Bone marrow (tissue), 2 donors: ENCODE data around the gene SLC7A1.

Source experiments
- DNase-seq, 2 donors: peaks; one replicate each; lab custom pipeline; 2025; lab: John Stamatoyannopoulos, UW

SLC7A1 gene

DNA sequence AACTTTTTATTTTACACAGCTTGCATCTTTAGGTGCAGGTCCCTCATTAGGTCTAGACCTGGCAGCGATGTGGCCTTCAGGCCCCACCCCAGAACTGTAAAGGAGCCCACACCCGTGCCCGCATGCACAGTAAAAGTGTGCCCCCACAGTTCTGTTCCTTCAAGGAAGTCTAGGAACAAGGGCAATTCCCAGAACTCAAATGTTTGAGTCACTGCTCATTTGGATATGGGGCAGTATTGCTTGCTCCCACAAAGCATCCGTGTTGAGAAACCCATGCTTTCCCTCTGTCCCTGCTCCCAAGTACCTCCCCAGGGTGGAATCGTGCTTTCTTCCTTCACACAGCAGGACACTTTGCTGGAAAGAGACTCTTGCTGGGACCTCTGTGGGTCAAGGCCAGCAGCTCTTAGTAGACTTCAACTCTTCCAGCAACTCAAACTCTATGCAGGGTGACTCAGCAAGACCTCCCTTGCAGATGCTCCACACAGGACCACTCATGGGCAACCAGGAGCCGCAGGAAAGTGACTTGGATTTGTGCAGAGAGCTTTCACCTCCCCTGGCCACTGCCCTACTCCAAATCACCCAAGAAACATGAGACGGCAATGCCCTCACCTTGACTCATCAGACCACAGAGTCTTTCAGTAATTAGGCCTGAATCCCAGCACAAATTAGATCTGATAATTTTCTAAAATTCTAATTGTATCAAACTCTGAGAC, 12.3 kb downstream of the SLC7A1 start:
- DNase-seq = no peak

DNA sequence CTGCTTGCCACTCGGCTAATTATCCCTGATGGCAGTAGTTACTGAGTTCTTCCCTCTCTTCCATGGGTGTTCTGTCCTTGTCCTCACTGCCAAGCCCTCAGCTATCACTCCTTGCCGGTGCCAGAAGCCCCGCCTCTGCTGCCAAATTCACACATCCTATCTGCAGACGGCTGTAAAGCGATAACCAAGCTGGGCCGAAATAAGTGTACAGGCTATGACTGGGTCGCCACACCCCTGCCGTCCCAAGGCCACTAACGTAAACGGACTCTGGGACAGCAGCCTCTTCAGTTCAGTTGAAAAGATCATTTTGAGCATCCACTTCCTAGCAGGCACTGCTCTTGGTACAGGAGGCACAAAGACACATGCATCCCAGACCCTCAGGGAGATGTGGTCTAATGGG, 13.3 kb downstream of the SLC7A1 start:
- no peak for DNase-seq

DNA sequence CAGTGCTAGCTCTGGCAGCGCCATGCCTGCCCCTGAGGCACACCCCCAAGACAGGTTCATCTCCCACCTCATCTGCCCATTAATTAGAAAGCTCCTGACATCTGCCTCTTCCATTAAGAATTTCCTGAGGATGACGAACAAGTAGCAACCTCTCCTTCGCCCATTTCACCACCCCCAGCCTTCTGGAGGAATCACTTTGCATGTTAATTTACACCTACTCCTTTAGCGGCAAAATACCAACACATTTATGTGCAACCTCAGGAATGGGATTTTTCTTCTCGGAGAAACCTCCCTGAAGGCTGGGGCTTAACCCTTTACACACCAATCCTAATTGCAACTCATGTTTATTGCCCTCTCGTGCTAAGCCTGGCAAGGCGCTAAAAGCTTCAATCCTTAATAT, 13.8 kb downstream of the SLC7A1 start:
- DNase-seq = no peak

DNA sequence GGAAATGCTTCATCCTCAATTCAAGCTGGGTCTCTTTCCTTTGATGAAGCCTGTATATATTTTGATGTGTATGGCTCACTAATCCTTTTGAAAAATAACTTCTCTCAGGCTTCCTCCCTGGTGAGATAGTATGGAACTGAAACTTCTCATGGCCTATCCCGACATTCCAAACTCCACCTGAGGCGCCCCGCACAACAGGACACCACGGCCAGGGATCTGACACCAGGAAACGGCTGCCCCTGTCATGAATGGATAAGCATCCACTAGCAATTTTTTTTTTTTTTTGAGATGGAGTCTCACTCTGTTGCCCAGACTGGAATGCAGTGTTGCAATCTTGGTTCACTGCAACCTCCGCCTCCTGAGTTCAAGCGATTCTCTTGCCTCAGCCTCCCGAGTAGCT, 16.4 kb downstream of the SLC7A1 start:
- no peak for DNase-seq

DNA sequence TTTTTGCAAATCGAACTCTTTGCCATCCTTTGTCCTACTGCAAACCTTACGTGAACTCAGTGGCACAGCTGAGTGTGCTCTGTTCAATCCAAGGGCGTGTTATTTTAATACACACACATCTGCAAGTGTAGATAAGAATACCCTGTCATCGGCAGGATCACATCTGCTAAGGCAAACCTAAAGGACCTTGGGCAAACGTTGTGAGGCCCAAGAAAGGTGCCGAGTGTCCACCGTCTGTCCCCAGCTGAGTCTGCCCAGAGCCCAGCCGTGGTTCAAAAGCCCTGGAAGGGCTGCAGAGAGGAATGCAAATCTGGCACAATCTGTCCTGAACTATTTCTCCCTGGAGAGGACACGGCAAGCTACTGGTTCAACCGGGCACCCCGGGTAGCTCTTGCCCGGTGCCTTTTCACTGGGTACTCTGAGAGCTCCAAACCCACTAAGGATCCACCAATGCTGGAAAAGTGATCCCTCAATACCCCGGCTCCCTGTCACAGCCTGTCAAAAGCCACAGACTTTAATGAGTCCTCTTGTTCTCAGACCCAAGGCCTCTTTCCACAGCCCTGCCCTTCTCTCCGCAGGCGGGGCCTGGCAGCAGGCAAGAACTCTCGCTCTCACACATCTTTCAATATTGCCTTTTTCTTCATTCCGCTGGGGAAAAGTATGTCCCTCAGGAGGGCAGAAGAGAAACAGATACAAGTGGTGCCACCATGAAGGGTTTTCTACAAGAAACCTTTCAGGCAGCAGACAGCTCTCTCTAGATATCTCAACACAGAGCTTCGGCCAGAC, 17.0 kb downstream of the SLC7A1 start:
- DNase-seq = no peak

DNA sequence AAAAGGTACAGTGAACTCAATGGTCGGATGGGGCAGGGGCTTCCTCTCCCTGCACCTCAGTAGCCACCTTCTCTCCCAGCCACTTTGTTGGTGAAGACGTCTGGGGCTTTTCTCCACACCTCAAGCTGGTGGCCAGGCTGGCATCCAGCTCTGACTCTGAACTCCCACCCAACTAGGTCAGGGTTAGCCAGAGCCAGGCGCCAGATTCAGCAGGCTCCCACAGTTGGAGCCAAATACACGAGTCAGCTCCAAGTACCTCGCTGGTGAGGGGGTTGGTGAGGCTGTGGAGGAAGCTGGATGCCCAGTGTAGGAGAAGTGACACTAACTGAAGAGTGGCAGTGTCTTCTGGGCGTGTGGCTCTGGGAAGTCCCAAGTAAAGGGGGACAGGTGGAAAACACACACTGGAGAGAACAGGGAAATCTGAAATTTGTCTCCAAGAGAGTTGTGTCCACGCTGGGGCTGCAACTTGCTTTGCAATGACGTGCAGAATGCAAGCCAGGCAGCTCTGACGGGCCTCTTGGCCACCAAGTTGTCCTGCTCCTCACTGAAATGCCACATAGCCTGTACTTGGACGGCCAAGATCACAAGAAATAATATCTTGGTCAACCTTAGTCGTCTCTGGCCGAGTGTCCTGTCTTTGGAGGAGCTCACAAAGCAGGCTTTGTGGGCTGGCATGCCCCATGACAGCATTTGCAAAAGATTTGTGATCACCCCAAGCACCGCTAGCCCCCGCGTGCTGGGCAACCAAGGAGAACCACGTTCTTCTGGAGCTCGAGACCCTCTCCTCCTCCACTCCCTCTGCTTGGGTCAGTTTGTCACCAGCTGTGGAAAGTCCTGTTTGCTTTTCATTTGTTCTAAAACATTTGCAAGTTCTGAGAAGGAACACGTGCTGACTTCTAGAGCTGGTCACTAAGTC, 18.1 kb downstream of the SLC7A1 start:
- DNase-seq = no peak

DNA sequence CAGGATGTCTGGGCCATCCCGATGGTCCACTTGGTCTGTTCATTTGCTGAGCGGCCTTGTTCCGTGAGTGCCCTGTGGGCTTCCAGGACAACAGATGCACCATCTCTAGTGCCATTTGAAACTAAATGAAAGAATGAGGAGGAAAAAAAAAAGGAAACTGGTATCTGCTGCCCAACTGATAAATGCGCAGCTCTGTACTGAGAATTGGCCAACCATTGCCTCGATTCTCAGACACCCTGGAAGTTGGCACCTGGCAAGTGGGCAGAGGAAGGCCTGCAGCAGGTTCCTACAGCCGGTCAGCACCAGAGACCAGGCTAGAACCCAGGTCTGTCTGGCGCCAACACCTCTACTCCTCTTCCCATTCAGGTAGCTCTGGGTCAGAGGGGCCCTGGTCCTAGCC, 18.9 kb downstream of the SLC7A1 start:
- no peak for DNase-seq

DNA sequence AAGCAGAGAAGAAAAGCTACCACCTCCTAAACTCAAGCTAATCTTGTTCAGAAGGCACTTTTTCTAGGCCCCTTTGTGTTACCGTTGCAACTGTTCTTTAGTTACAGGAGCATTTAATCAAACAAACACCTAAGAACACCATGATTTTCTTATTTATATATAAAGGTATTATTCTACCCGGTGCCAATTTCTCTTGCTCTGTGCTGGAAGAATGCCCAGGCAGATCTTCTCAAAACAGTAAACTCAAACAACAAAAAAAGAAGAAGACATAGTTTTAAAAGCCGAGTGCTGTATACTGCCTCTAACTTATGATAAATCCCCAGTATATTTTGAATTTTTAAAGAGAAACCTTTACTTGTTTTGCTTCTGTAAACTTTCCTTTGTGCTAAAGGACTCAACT, 20.4 kb downstream of the SLC7A1 start:
- DNase-seq = no peak

DNA sequence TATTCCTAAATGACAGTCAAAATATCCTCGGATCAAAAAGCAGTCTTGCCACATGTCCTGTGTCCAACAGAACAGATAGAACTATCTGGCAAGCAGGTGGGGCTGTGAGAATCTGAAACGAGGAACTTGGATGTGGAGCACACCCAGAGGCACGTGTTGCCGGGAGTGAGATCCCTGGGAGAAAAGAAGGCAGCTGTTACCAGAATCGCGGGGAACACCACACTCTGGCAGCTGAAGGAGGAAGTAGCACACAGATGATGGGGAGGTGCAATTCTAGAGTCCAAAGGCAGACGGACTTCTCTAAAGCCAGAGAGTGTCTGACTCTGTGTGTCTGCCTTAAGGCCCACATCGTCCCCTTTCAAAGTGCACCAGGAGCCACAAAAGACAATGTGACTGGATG, 22.3 kb downstream of the SLC7A1 start:
- peak in 1 of 2 donors; percentile 46 for DNase-seq

DNA sequence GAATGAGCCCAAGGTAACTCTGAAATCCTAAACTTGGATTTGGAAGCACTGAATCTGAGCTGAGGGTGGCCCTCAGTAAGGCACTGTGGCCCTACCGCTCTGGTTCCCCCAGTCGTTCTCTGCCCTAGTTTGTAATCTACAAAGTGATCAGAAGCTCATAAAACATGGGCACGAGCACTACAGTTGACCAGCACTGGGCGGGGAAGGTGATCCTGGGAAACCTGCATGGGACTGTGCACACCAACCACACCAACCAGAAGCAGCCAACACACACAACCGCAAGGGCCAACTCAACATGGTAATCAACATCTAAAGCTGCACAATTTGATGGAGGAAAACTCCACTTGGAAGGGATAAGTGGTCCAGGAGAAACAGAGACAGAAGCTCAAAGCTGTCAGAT, 22.9 kb downstream of the SLC7A1 start:
- no peak for DNase-seq

DNA sequence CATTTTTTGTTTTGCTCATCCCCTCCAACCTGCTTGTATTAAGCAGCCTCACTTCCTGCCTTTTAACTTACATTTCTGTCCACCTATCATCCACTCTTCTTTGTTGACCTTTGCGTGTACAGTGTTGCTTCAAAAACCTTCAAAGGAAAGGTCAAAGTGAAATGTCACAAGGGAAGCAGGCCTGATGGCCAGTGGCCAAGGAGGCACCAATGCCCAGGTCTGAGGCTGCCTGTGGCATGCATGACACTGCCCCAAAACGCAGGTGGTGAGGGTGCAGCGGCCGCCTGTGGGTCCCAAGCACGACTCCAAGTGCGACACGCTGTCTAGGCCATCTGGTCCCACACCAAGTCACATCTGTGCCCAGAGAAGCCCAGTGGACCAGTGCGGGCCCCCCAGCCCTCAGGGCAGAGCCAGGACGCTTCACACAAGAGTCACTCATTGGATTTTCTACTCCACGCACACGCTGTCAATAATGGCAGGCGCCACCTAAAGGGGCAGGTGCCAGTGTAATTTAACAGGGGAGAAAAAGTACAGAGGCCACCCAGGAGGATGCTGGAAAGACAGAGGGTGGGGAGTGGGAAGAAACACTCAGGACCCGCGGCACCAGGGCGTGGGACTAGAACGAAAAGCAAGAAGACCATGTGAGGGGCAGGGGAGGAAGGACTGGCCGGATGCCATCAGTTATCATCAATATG, 23.5 kb downstream of the SLC7A1 start:
- no peak for DNase-seq

DNA sequence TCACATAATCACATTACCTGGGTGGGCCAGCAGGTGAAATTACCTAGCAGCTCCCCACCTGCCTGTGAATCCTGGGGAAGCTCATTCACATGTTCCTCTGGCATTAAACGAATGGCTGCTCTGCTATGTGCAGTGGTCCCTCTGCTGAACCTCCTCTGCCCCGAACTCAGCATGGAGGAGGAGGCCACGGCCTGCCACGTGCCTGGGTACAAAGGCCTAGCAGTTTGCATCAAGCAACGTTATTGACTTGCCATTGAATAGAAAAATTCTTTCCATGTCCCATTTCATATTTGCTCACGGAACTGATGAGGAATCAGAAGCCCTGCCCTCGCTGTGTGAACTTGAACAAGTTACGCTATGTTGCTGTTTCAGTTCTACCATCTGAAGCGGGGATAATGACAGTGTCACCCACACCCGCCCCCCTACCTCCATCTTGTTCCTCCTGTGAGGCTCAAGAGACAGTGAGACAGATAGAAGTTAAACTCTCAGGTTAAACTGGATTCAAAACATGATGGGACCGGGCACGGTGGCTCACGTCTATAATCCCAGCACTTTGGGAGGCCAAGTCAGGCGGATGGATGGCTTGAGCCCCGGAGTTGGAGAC, 25.3 kb downstream of the SLC7A1 start:
- DNase-seq = no peak

DNA sequence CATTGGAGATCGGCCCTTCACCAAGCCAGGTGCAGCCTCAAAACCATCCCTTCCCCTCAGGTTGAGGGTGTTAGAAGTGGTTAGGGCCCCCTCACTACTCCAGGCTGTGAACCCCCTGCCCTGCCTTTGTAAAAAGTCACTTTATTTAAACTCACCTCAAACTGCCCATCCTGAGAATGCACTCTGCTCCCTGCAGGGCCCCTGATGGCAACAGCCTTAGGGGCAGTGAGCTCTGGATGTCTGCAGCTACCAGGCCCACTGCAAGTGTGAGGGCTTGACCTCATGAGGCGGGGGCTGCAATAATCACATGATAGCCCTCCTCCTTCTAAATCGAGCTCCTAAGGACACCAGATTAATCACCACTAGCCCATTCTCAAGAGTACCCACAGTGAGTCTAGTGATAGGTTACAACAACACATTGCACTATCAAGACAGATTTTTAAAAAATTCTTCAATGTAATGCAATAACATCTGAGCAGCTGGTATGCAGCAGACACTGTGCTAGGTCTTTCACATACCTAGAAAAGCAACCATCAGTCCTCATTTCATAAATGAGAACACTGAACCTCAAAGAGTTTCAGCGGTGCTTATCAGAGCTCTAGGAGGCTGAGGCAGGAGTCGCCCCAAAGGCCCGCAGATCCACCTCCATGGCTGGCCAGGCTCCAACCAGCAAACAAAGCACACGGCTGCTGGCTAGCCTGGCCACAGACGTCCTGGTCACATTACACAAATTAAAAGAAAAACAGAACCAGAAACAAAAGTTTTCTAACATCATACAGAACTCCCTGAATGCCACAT, 26.0 kb downstream of the SLC7A1 start:
- DNase-seq = no peak

DNA sequence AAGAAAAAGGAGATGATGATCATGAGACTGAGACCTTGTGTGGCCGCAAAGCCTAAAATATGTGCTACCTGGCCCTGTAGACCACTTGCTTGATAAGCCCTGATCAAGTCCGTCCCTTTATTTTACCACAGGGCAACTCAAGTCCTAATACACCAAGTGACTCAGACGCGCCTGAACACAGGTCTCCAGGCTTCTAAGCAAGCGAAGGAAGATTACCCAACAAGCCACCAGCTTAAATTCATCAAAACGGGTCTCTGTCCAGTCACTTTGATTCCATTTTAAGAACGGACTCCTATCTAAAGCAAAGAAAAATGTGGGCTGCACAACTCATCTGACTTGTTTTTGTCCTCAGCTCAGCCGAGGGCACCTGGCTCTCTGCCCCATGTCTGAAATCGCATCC, 26.8 kb downstream of the SLC7A1 start:
- DNase-seq = no peak

DNA sequence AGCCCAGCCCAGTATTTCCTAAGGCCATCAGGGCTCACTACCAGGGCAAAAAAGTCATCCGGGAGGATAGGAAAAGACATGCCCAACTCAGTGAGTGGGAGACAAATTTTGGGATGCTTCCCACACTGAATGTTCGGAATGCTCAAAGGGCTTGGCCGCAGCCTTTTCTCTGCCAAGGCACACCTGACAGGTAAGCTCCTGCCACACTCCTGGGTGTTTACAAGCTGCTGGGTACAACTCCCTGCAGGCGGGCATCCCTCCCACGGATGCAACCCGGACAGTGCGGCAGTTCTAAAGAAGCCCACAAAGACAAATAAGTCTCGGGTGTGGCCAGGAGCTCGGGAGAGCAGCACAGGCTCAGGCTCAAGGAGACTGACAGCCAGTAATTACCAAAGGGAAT, 28.1 kb downstream of the SLC7A1 start:
- DNase-seq = no peak

DNA sequence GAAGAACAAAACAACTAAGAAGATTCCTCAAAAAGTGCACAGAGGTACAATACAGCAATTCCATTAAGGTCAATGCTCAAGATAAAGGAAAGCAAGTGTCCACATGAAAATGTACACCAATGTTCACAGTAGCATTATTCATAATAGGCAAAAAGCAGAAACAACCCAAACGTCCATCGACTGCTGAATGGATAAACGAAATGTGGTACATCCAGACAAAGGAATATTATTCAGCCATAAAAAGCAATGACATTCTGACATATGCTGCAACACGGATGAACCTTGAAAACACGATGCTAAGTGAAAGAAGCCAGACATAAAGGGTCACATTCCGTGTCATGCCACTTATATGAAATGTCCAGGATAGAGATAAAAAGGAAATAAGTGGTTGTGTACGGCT, 29.3 kb downstream of the SLC7A1 start:
- DNase-seq = no peak

DNA sequence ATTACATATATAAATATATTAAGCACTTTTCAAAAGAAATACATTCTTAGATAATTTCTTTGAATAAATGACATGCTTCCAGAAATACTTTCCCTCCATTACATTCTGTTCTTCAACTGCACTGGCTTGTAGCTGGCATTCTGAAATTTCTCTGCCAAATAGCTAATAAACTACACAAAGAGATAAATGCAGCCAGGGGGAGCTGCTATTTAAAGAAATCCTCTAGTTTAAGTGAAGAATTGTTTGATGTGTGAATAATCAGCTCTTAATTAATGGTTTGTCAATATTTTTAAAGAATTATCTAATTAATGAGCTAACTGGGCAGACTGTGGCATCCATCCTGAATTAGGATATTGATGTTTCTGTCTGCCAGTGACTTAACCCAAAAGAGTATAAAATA, 30.7 kb downstream of the SLC7A1 start:
- DNase-seq = no peak

DNA sequence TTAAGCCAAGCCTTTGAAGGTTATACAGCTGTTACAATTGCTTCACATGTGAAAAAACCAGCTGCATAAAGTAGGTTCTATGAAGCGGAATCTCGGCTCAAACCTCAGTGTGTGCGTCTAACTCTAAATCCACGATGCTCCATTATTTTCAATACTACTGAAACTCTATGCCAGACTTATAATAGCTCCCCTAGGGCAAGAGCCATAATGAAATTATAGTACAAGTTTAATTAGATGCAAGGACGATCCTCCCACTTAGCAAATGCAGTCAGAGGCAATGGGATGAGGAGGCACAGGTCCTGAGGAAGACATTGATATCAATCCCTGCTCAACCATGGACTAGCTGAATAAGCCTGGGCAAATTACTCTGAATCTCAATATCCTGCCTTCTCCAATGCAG, 31.1 kb downstream of the SLC7A1 start:
- no peak for DNase-seq

DNA sequence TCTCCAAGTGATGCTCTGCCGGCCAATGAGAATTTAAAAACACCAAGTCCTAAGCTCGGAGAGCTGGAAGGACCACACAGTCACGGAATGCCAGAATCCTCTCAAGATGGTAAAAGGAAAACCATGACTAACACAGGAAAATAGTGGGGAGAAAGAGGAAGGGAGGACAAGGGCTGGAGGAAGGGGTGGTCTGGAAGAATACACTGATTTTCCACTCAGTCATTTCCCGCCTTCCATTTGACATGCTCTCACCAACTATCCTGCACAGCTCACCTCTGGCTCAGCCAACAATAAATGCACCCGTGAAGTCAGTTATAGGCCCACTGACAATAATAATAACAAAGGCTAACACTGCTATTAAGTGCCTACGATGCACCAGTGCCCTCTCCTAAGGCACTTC, 31.5 kb downstream of the SLC7A1 start:
- DNase-seq = no peak

DNA sequence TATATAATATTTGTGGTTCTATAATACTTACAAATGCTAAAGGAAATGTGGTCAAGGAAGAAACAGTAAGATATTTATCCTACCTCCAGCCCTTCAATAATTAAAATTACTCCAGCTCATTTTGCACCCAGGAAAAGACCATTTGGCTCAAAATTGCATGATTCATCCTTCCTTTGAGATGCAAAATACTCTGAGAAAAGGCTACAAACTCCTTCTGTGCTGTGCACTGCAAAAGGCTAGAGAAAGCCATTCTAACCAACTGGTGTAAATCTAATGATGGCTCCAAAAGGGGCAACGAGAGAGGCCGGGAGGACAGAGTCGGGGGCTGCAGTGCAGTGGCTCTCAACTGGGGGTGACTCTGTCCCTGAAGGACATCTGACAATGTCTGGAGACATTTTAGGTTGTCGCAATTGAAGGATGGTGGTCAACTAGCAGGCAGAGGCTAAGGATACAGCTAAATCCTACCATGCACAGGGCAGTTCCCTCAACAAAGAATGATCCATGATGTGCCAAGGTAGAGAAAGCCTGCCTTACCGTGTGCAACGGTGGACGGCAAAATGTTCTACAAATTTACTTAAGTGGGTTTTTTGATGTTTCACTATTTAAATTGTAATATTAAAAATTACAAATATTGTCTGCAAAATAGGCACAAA, 32.6 kb downstream of the SLC7A1 start:
- DNase-seq = no peak
